HFFc6 (cell line): Measurements from ENCODE around the gene TM9SF2. TPM values are rescaled to one million over a fixed set of nuclear protein-coding genes. Genes with fewer than 3 reads are reported as not detected.

Experiments used
- DNase-seq: peaks from one replicate; pipeline ENCODE4 v3.0.0-alpha.2; 2018
- H3K27ac Mint-ChIP-seq: 2 replicates; pipeline ENCODE4 v1.8.0; 2020; ENCODE audit warnings: mild to moderate bottlenecking, mixed read lengths
- H3K27me3 Mint-ChIP-seq: 2 replicates; pipeline ENCODE4 v1.8.0; 2021; ENCODE audit warnings: mild to moderate bottlenecking, moderate library complexity, mixed read lengths; ENCODE audit not compliant: insufficient read depth
- H3K36me3 Mint-ChIP-seq: 2 replicates; pipeline ENCODE4 v1.8.0; 2021; ENCODE audit warnings: low read depth, mixed read lengths
- H3K4me1 Mint-ChIP-seq: 2 replicates; pipeline ENCODE4 v1.8.0; 2020; ENCODE audit warnings: low read depth, mixed read lengths
- H3K4me3 Mint-ChIP-seq: 2 replicates; pipeline ENCODE4 v1.8.0; 2020; ENCODE audit warnings: mild to moderate bottlenecking, moderate library complexity, mixed read lengths
- H3K9me3 Mint-ChIP-seq: 2 replicates; pipeline ENCODE4 v1.8.0; 2020; ENCODE audit warnings: mild to moderate bottlenecking, mixed read lengths
- total RNA-seq, 6 experiments: library from RNA; stranded (reverse); fragmentation: NEBNext Ultra II Directional; extraction: Animal tissue kit (Norgen Biotek cat#: 25700); gene quantifications; 2 replicates in 1 of 6; 3 replicates in 5 of 6; pipeline ENCODE4 v1.2.3, GENCODE V29; 2021
- TF ChIP-seq, protein P1 (sequence below): fragments of 200-600 bp; sonication (generic); IDR thresholded peaks from 2 replicates; pipeline ENCODE4 v1.5.0; 2021; ENCODE audit warnings: antibody characterized with exemption, mild to moderate bottlenecking

The TM9SF2 gene
- total RNA-seq, 6 experiments from 2014 or later: 101 to 127 (median 122) TPM

DNA sequence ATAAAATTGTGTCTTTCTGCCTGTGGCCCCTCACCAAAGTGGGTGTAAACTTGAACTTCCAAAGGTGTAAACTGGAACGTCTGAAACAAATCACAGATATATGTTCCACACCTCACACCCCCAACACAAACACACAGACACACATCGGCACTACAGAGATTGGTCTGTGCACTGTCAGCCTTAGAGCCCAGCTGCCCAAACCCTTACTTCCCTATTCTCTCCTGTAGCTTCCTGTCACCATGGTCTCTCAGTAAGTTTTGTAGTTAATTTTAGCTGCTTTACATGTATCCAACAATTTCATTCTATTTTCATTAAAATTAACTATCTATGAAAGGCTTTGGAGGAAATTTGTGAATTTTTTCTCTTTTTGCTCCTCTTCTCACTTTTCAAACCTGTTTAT lies 5.4 kb downstream of the TM9SF2 start:
- TF ChIP-seq, protein P1, sequence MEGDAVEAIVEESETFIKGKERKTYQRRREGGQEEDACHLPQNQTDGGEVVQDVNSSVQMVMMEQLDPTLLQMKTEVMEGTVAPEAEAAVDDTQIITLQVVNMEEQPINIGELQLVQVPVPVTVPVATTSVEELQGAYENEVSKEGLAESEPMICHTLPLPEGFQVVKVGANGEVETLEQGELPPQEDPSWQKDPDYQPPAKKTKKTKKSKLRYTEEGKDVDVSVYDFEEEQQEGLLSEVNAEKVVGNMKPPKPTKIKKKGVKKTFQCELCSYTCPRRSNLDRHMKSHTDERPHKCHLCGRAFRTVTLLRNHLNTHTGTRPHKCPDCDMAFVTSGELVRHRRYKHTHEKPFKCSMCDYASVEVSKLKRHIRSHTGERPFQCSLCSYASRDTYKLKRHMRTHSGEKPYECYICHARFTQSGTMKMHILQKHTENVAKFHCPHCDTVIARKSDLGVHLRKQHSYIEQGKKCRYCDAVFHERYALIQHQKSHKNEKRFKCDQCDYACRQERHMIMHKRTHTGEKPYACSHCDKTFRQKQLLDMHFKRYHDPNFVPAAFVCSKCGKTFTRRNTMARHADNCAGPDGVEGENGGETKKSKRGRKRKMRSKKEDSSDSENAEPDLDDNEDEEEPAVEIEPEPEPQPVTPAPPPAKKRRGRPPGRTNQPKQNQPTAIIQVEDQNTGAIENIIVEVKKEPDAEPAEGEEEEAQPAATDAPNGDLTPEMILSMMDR: no peak
- Mint-ChIP-seq H3K27ac (peak overlapping the region; percentile 46; the same call in 1 of the 2 replicates), H3K4me1 (peaks cover 59% of the 10 kb centered on the region), H3K4me3 (no peak overlapping the region), H3K27me3 (peaks cover 1% of the 10 kb centered on the region), H3K36me3 (peaks cover 32% of the 10 kb centered on the region), H3K9me3 (peaks cover 21% of the 10 kb centered on the region)
- DNase-seq: no peak

DNA sequence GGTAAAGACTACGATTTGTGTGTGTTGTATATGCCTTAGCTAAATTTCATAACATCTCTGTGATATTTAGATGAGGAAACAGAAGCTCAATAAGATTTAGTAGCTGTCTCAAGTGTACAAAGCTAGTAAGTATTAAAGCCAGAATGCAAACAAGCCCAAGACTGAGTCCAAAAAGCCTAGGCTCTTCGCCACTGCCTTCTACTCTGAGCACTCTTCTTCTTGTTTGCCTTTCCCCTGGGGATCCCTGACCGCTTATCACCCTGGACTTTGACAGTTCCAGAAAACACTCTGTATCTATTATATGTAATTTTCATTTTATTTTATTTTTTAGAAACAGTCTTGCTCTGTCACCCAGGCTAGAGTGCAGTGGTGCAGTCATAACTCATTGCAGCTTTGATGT lies 5.8 kb downstream of the TM9SF2 start:
- Mint-ChIP-seq H3K36me3 (peaks cover 32% of the 10 kb centered on the region), H3K9me3 (peaks cover 21% of the 10 kb centered on the region), H3K27ac (peak overlapping the region; percentile 46; the same call in 1 of the 2 replicates), H3K27me3 (peaks cover 1% of the 10 kb centered on the region; the same call in 1 of the 2 replicates), H3K4me1 (peaks cover 60% of the 10 kb centered on the region), H3K4me3 (no peak overlapping the region)
- TF ChIP-seq, protein P1: no peak
- no peak for DNase-seq

DNA sequence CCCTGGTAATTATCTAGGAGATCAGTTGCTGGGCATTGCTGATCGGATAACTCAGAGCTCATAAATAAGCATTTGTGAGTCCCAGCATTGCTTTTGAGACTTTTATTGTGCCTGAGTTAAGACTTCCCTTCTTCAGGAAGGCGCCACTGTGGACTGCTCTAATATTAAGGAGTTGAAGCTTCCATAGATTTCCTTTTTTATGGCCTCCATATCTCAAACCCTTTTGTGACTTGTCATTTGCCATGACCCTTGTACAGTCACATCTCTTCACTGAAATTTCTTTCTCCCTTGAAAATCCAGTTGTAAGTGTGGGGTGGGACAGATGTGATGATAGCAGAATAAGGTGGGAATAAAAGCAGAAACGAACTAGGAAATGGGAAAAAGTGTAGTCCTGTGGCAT lies 6.3 kb downstream of the TM9SF2 start:
- Mint-ChIP-seq H3K4me1 (peaks cover 60% of the 10 kb centered on the region), H3K36me3 (peaks cover 32% of the 10 kb centered on the region), H3K9me3 (peaks cover 21% of the 10 kb centered on the region), H3K27me3 (peaks cover 1% of the 10 kb centered on the region; the same call in 1 of the 2 replicates), H3K4me3 (no peak overlapping the region), H3K27ac (no peak overlapping the region)
- TF ChIP-seq, protein P1: no peak
- no peak for DNase-seq

DNA sequence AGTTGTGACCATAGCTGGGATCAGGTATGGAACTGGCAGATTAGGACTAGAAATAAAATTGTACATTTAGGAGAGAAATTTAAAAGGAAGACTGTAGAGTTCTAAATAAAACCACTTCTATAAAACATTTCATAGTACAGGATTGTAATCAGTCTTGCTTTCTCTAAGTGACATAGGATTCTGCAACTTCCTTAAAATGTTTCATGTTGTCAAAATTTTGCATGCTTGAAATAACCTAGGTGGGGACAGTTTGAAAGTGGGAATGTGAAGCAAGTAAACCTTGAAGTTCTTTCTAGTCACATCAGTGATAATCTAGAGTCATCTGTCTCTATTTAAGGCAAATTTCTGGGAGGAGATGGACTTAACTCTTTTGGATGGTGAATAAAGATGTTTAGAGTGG lies 6.7 kb downstream of the TM9SF2 start:
- H3K4me3 Mint-ChIP-seq: no peak overlapping the region
- TF ChIP-seq, protein P1: no peak
- no peak overlapping the region for H3K27ac Mint-ChIP-seq
- H3K4me1 Mint-ChIP-seq: peaks cover 60% of the 10 kb centered on the region
- H3K27me3 Mint-ChIP-seq: peaks cover 1% of the 10 kb centered on the region; the same call in 1 of the 2 replicates
- no peak for DNase-seq
- H3K36me3 Mint-ChIP-seq: peaks cover 32% of the 10 kb centered on the region
- H3K9me3 Mint-ChIP-seq: peaks cover 21% of the 10 kb centered on the region

DNA sequence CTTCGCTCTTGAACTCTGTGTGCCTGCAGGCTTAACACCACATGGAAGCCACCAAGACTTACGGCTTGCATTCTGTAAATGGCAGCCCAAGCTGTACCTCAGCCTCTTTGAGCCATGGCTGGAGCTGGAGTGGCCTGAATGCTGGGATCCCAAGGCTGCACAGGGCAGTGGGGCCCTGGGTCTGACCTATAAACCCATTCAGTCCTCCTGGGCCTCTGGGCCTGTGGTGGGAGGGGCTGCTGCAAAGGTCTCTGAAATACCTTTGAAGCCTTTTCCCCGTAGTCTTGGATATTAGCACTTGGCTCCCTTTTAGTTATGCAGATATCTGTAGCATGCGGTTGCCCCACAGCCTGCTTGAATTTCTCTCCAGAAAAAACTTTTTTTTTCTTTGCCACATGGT lies 8.2 kb downstream of the TM9SF2 start:
- TF ChIP-seq, protein P1: no peak
- Mint-ChIP-seq H3K27ac (no peak overlapping the region), H3K36me3 (peaks cover 32% of the 10 kb centered on the region), H3K9me3 (peaks cover 21% of the 10 kb centered on the region), H3K27me3 (no peaks in the 10 kb centered on the region; the same call in 1 of the 2 replicates), H3K4me3 (no peak overlapping the region), H3K4me1 (peaks cover 54% of the 10 kb centered on the region)
- no peak for DNase-seq

DNA sequence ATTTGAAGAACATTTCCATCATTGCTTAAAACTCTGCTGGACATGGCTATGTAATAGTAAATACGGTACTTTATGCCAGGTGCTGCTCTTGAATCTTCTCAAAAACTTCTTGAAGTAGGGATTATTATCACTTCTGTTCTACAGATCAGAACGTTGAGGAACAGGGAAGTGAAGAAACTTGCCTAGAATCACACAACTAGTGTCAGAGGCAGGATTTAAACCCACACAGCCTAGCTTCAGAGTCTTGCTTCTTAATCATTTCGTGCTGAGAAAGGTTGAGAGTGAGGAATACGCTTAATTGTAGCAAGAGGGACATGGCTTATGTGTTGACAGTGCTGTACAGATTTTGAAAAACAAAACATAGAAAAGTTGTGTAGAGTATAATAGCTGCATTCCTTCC lies 13.5 kb downstream of the TM9SF2 start:
- no peak overlapping the region for H3K4me3 Mint-ChIP-seq
- DNase-seq: no peak
- peaks cover 28% of the 10 kb centered on the region for H3K4me1 Mint-ChIP-seq
- H3K36me3 Mint-ChIP-seq: peaks cover 9% of the 10 kb centered on the region
- TF ChIP-seq, protein P1: no peak
- peaks cover 6% of the 10 kb centered on the region for H3K9me3 Mint-ChIP-seq
- H3K27ac Mint-ChIP-seq: no peak overlapping the region
- no peaks in the 10 kb centered on the region for H3K27me3 Mint-ChIP-seq
